Measurements from ENCODE around the gene GSE1.

DNA sequence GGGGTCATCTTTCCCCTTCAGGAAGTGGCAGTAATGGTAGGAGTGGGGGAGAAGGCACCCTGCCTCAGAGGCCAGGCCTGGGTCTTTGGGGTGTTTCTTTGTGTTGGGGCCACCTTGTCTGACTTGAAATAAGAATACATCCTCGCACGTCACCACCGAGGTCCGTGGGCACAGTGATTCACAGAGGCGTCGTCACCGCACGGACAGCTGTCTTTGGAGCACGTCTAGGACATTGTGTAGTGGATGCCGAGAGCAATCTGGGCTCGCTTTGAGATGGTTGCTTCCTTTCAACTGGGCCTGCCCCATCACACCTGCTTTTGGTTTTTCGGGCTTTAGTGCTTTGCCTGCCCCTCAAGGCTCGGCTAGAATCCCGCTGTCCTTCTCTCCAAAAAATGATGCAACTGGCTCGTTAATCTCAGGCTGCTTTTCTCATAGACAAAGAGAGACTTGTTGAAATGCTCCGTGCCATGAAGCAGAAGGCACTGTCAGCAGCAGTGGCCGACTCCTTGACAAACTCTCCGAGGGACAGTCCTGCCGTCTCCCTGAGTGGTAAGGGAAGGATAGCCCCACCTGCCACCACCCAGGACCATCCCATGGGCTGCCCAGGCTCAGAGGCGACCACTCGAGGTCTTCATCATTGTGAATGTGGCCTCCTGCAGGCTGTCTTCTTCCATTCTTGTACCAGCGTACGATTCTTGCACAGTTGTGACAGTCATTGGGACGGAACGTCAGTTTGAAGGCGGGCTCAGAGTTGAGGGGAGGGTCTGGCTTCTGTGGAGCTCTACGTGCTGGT lies 51.7 kb downstream of the GSE1 start:
- no peak for TF ChIP-seq POLR2AphosphoS5 (IDR thresholded peaks at IDR 0.05; ENCODE audit: low read depth, low read length)
- TF ChIP-seq POLR2A (IDR thresholded peaks at IDR 0.05; ENCODE audit: low read depth, low read length), result no peak
- no peak for TF ChIP-seq TAF1 (IDR thresholded peaks at IDR 0.05; ENCODE audit: borderline replicate concordance, low read depth, low read length)

Data from GM12892 (cell line).